ENCODE measurements around the gene KIF26A.

- no peak for TF ChIP-seq CTCF (IDR thresholded peaks at IDR 0.05)
- no peak for TF ChIP-seq POLR2A (IDR thresholded peaks at IDR 0.05)
These were observed 85.7 kb downstream of the KIF26A start for GRCh38 chr14:104224131-104224505.
